ENCODE data around the gene FADS6.

FADS6 gene

GRCh38 chr17:74860229-74860871, 33.1 kb downstream of the FADS6 start:
- TF ChIP-seq CTCF (IDR thresholded peaks at IDR 0.05; ENCODE audit: borderline replicate concordance, control extremely low read depth, extremely low read depth, insufficient read depth, missing control alignments), result no peak
- in situ Hi-C loops (cut with MboI; ENCODE audit: low sequenced_read_pairs, unreplicated experiment), result loop anchor here (10.0 kb wide), 1 partner anchor 66 kb away; no protein-coding TSS in a partner anchor
- no peak for DNase-seq (ENCODE audit: low spot score)

DNA sequence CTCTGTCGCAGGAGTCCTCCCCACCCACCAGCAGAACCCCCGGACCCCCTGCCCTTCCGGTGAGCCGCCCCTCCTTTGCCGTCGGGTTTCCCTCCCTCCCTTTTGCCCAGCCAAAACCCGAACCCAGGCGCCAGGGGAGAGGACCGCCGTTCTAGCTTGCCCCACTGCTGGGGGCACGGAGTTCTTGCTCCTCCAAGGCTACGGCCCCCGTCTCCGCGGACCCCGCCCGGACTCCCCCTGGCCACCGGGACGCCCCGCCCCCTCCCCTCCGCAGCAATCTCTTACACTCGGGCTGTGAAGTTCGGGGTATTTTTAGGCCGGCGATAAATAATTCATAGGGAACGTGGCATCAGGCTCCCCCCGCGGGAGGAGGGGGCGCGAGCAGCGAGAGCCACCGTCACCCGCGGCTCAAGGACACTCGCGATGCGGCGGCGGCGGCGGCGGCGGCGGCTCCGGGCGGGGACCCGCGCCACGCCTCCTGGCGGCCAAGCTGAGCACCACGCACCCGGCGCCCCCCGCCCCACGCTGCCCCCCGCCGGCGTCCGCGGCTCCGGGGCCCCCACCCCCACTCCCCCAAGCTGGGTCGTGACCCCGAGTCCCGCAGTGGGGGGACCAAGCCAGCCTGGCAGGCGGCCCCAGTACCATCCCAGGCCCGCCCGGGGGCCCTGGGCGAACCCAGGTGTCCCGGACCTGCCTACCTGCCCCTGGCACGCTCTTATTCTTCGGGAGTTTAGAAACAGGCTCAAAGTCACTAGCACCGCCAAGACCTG, 33.8 kb downstream of the FADS6 start, which contains the start of gene GRIN2C:
TSS of gene GRIN2C (minus strand) at position 427 of the 770 bp plus-strand sequence. CDS start 4,793 bp downstream, outside the sequence.
- in situ Hi-C loops (cut with MboI; ENCODE audit: low sequenced_read_pairs, unreplicated experiment), result loop anchor here (10.0 kb wide), 1 partner anchor 65 kb away; no protein-coding TSS in a partner anchor
- TF ChIP-seq CTCF (IDR thresholded peaks at IDR 0.05; ENCODE audit: borderline replicate concordance, control extremely low read depth, extremely low read depth, insufficient read depth, missing control alignments), result peak; percentile 19
- DNase-seq (ENCODE audit: low spot score), result no peak

DNA sequence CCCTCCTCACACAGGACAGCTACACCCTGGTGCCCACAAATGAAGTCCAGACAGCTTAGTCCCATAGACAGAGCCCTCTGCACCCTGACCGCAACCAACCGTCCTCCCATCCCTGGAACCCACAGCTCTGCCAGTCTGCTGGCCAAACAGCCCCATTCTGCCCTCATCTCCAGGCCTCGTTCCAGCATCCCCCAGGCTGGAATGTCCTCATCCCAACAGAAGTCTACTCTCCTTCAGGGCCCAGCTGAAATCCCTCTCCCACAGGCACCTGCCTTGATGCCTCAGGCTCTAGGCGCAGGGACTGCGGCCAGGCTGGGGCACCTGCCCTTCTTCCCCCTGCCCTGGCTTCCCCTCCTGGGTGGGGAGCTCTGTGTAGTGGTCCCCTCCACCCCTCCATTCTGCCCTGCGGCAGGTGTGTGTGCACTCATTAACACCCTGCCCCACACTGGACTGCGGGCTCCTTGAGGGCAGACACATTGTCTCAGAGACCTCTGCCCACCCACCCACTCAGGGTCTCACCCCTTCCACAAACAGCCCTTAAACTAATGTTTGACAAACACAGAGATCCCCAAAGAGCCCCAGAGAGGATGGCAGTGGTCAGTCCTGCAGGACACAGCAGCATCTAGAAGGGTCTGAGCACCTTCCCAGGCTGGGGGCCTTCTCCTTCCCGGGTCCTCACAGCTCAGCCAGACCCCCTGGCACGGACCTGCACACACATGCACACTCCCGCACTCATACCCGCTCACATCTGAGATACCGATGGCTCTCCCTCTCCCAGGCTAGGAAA, 34.6 kb downstream of the FADS6 start:
- no peak for DNase-seq (ENCODE audit: low spot score)
- no peak for TF ChIP-seq CTCF (IDR thresholded peaks at IDR 0.05; ENCODE audit: borderline replicate concordance, control extremely low read depth, extremely low read depth, insufficient read depth, missing control alignments)
- in situ Hi-C loops (cut with MboI; ENCODE audit: low sequenced_read_pairs, unreplicated experiment), result no loop called here

DNA sequence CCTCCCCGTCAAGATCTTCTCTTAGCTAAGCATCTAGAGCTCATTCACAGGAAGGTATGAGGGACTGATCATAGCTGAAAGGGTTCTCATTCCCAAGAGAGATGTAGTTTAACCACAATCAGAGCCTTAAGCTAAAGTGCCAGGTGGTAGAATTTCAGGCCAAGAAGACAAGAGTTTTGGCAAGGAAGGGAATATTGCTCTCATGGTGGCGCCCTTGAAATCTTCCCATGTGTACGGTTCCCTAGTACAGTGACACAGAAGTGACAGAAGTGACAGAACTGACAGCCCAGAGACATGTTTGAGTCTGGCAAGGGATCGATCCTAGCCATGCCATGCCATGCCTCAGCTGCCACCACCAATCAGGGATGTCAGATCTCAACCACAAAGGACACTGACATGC, 36.2 kb downstream of the FADS6 start:
- TF ChIP-seq CTCF (IDR thresholded peaks at IDR 0.05; ENCODE audit: borderline replicate concordance, control extremely low read depth, extremely low read depth, insufficient read depth, missing control alignments), result no peak
- in situ Hi-C loops (cut with MboI; ENCODE audit: low sequenced_read_pairs, unreplicated experiment), result no loop called here
- no peak for DNase-seq (ENCODE audit: low spot score)

DNA sequence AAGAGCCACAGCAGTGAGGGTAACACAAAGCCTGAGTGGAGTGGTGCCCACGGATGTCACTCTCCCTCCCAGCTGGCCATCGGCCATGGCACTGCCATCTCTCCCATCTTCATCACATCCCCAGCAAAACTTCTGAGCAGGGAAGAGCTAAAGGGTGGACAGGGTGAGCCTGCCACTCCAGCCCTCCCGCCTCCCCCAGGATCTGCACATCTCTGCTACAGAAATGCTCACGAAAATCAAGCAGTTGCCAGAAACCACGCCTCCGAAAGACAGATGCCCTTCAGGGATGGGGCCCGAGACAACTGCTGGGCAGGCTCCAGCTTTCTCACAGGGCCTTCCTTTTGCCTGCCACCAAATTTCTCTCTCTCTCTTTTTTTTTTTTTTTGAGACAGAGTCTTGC, 37.3 kb downstream of the FADS6 start:
- in situ Hi-C loops (cut with MboI; ENCODE audit: low sequenced_read_pairs, unreplicated experiment), result no loop called here
- no peak for DNase-seq (ENCODE audit: low spot score)
- no peak for TF ChIP-seq CTCF (IDR thresholded peaks at IDR 0.05; ENCODE audit: borderline replicate concordance, control extremely low read depth, extremely low read depth, insufficient read depth, missing control alignments)

DNA sequence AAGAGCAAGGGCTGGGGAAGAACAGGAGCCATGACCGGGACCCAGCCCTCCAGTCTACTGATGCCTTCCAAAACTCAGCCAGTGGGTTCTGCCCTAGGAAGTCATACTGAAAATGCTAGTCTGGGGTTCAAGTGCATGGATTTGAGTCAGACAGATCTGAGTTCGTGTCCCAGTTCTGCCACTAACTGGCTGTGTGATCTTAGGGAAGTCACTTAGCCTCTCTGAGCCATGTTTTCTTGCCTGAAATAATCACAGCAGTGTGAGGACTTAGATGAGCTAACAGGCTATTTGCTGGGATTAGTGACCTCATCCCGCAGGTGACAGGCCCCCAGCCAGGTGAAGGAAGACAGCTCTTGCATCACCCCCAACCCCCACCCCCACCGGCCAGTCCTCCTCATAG, 38.1 kb downstream of the FADS6 start:
- in situ Hi-C loops (cut with MboI; ENCODE audit: low sequenced_read_pairs, unreplicated experiment), result no loop called here
- TF ChIP-seq CTCF (IDR thresholded peaks at IDR 0.05; ENCODE audit: borderline replicate concordance, control extremely low read depth, extremely low read depth, insufficient read depth, missing control alignments), result no peak
- DNase-seq (ENCODE audit: low spot score), result no peak
